Activated CD8-positive, alpha-beta memory T cell treated with anti-CD3 and anti-CD28 coated beads, Interleukin-2, amount 50 U/mL, for 48 hours (primary cell): Measurements from ENCODE around the gene MACROD2.

Experiments
- DNase-seq: peaks from one replicate; pipeline ENCODE4 v3.0.0-alpha.2; 2020

MACROD2 gene

DNA sequence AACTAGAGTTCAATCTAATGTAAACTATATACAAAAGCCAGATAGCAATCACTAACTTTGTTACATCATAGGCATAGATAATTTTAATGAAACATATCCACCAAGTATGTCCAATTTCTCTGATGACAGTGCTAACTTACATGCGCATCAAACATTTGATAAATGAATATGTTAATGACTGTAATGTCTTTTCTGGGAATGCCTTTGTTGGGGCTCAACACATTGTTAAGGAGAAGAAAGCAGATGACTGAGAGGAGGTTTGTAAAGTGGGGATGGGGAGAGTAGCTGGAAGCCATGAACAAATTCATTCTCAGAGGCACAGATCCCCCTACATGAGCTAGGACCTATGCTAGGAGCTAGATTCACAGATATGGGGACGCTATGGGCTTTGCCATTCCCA is 1627.9 kb downstream of the MACROD2 start:
- no peak for DNase-seq

DNA sequence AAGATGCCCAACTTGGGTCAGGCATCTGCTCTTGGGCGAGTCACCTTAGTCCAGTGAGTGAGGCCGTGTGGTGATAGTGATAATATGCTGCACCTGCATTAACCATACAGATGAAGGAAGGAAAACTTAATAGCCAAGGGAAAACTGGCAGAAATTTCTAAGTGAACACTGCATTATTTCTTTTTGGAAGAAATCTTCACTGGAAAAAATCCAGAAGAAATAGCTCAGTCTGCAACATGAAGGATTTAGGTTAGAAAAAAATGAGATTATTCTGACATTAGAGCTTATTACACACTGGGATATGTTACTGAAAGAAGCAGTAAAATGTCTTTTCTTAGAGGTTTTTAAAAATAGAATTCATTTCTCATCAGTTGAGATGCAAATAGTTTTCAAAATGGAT is 1630.7 kb downstream of the MACROD2 start:
- no peak for DNase-seq

DNA sequence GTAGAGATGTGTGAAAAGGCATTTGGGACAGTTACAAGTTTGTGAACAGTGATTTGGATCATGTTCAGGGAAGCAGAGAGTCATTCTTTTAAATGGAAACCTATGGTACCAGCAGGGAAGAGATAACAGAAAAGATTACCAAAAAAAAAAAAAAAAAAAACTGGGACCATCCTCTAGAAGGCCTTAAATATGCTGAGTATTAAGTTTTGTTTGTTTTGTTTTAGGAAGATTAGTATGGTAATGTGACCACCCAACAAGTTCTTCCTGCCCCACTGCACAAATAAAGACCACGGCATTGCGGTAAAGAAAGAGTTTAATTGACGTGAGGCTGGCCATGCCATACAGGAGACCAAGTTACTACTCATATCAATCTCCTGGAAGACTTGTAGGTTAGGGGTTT is 1631.8 kb downstream of the MACROD2 start:
- no peak for DNase-seq

DNA sequence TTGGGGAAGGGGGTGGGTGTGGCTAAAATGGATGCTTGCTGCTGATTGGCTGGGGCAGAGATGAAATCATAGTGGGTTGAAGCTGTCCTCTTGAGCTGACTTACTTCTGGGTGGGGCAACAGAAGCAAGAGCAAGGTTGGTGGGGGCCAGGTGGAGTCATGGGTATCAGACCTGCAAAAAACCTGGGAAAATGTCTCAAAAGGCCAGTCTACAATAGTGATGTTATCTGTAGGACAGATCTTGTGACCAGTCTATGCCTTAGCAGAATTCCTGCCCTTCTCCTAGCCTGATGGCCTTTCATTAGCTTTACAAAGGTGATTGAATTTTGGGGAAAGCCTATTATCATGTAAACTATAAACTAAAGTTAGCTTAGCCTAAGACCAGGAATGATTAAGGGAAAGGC is 1632.2 kb downstream of the MACROD2 start:
- DNase-seq = no peak

DNA sequence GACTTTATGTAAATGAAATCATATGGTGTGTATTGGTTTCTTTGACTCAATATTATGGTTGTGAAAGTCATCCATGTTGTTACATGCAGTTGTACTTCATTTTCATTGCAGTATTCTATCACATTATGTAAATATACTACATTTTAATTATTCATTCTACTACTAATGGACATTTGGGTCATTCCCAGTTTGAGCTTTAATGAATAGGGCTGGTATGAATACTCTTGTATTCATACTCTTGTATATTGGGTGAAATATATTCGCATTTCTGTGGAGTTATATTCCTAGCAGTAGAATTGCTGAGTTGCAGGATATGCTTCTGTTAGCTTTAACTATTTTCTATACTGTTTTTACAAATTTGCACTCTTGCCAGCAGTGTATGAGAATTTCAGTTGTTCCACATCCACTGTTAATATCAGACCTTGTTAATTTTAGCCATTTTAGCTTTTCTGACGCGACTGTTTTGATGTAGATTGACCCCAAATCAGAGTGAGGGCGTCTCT is 1633.6 kb downstream of the MACROD2 start:
- DNase-seq = no peak

- DNase-seq = no peak
Measured at GRCh38 chr20:15630360-15630759, 1635.0 kb downstream of the MACROD2 start.

DNA sequence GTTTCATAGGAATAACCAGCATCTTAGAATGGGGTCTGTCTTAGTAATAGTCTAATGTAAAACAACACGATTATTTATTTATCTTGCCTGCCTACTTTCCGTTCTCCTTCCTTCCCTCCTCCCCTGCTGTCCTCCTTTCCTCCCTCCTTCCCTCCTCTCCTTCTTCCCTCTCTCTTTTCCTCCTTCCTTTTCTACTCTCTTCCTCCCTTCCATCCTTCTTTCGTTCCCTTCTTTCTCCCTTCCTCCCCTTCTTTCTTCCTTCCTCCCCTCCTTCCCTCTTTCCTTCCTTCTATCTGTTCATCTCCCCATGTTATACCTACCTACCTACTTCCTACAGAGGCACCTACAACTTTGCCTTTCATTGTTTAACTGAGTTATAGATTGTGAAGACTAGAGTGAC is 1637.4 kb downstream of the MACROD2 start:
- DNase-seq = no peak

GRCh38 chr20:15634102-15634501 is 1638.8 kb downstream of the MACROD2 start:
- no peak for DNase-seq

DNA sequence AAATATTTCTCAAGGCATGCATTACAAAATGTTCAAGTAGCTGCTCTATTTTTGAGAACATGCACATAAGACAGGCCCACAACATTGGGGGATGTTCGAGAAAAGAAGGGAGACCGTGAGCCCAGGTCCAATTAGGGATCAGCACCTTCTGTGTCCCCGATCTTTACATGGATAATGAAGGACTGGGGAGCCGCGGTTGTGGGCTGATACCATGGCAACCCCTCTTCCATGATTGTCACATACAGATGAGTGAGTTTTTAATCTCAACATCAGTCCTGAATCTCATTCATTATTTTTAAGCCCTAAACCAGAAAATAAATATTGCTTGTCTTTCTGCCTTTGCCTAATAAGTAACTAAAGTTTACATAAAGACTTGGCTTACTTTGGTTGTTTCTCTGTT is 1642.2 kb downstream of the MACROD2 start:
- DNase-seq = no peak

DNA sequence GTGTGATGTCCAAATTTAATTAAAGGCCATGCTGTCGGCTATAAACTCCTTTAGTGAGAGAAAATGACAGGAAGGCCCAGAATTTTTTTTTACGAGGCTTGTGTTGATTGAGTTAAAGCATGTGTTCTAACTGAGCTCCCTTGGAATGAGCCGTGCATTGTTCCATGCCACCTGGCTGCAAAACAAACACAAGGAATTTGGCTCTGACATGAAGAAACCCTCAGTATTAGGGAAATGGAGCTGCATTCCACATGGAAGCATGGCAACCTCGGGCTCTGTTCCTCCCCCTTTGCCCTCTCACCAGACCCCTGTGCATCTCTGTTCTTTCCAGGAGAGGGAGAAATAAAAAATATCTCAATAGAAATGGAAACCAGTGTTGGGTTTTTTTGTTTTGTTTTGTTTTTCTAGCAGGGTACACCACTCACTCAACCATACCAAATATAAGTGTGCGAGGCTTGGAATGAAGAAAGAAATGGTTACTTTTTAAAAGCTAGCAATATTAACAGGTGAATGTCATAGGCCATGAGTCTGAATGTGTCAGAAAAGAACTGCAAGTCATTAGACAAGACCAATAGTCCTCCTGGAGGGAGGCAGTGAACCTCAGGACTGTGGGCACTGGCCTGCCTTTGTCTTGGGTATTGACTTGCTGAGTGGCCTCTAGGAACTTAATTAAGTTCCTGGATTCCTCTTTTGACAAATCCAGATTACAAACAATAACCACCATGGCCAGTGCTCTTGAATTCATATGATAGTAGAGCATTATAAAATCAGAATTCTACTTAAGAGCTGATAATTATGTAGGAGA is 1642.8 kb downstream of the MACROD2 start:
- DNase-seq = no peak

- no peak for DNase-seq
Measured at GRCh38 chr20:15638816-15639215, 1643.5 kb downstream of the MACROD2 start.

GRCh38 chr20:15639839-15640238 is 1644.5 kb downstream of the MACROD2 start:
- no peak for DNase-seq

DNA sequence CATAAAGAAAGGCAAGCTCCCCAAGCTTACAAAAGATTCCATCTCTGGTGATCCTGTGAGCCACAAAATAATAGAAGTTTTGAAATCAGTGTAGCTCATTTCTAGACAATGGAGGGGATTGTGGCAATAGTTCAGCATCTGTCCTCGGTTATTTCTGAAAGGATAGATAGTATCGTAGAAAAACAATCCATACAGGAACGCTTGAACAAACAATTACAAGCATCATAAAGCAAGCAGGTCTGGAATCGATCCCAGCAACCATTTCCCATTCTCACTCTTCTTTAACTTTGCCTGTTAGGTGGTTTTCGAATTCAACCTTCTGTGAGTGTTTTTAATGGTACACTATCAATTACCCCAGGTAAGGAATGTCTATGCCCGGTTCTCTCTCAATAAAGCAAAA is 1646.8 kb downstream of the MACROD2 start:
- DNase-seq = no peak

DNA sequence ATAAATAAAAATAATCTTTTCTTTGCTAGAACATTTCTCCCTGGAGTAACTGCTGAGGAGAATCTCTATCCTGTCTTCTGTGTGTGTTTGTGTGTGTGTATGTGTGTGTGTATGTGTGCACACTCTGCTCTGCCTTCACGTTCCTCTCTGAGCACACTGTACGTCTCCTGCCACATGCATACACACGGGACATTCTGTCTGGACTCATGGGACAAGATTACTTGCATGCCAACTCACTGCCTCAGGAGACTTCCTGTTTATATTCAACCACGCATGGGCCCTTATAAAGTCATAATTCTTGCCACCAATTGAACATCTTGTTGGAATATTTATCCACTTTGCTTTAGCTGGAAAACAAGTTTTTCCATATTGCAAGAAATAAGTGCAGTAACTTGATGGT is 1647.4 kb downstream of the MACROD2 start:
- no peak for DNase-seq

DNA sequence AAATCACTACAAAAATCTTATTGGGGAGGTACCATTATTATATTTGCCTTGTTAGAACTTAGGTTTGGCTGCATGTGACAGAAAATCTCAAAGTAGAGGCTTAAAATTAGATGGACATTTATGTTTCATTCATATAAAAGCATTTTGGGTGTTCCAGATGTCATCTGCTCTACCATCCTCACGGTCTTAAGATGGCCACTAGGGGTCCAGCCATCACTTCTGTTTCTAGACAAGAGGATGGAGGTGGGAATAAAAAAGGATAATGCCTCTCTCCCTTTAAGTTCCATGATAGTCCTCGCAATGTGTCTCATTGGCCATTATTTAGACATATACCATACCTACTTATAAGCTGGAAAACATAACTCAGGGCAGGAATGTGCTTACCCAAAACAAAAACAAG is 1648.4 kb downstream of the MACROD2 start:
- DNase-seq = no peak

- no peak for DNase-seq
Measured at GRCh38 chr20:15645816-15646215, 1650.5 kb downstream of the MACROD2 start.

- DNase-seq = no peak
Measured at GRCh38 chr20:15653396-15654207, 1658.3 kb downstream of the MACROD2 start.

DNA sequence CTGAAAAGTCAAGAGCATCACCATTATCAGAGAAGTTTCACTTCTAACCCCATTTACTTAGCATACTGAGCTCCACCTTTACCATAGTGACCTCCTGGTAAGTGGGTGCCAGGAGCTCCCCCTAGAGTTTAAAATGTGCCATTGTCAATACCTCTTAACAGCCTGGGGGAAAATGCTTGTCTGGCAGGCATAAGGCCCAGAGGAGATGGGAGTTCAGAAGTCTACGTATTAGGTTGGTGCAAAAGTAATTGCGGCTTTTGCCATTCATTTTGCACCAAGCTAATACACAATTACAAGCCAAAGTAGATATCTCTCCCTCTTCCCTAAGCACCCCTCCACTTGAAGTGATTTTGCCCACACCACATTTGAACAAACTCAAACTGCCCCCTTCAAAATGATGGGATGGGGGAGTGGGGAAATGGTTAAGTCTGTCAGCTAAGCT is 1658.9 kb downstream of the MACROD2 start:
- no peak for DNase-seq

DNA sequence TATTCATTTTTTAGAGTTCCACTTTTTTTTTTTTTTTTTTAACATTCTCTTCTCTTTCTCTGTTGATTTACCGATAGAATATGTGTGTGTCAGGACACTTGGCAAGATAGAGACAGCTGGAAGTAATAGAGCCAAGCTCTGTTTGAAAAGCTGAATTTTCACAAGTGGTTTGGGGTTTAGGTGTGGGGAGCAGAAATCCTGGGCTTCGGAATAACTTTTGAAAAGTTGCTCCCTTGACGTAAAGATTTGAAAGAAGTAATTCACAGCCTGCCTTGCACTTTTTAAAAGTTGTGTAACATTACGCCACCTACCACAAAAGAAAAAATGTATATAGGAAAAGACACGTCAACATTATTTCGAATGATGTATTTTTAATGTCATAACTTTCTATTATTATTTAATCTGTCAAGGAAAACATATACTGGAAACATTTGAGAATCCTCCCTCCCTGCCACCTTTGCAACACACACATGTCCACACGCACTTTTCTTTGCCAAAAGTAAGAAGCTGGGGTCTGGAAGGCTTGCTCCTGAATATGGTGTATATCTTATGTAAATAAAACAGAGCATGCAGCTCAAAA is 1660.1 kb downstream of the MACROD2 start:
- DNase-seq = no peak

DNA sequence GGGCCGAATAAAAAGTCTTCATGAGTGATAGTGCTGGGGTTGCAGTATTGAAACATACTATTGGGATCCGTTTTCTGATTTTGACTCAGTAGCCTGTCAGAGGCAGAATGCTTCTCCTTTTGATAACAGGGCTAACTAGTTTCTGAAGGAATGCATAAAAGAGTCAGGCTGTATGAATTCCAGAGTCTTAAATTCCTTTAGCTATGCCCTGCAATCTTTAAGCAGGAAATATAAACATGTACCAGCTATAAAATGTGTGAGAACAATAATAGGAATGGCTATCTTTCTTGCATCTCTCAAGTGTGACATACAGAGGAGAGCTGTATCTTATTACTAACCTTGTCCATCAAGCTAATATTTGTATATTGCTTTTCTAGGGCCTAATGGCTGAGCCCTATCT is 1660.8 kb downstream of the MACROD2 start:
- no peak for DNase-seq

- no peak for DNase-seq
Measured at GRCh38 chr20:15658295-15658694, 1663.0 kb downstream of the MACROD2 start.

- no peak for DNase-seq
Measured at GRCh38 chr20:15673206-15673605, 1677.9 kb downstream of the MACROD2 start.

DNA sequence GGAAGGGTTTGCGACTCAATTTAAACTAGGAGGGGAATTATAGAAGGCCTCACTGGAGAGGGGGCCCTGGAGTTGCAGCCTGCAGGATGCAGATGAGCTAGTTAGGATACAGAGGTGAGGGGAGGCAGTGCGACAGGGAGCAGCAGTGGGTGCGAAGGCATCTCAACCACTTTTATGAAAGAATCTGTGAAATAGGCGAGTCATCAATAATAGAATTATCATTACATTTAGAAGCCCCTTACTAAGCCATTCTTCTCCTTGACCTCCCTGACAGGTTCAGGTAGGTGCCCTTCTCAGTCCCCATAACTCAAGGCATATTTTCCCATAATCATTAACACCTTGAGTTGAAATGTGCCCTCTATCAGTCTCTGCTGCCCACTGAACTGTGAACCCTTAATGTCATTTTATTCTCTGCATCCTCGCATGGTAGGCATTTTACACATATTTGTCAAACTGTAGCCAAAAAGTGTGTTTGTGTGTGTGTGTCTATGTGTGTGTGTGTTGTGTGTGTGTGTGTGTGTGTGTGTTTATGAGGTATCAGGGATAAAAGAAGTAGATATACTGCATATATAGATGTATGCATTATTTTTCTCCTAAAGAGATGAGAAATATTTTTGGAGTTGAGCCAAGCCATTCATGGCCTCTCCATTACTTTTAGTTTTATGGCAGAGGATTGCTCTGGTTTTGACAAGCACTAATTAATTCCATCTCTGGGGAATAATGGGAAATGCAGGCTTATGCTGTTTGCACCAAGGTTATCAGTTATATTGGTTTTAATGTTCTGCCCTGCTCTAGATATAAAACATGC is 1679.1 kb downstream of the MACROD2 start:
- no peak for DNase-seq
